ENCODE results near the gene PDE1C.

PDE1C gene

DNA sequence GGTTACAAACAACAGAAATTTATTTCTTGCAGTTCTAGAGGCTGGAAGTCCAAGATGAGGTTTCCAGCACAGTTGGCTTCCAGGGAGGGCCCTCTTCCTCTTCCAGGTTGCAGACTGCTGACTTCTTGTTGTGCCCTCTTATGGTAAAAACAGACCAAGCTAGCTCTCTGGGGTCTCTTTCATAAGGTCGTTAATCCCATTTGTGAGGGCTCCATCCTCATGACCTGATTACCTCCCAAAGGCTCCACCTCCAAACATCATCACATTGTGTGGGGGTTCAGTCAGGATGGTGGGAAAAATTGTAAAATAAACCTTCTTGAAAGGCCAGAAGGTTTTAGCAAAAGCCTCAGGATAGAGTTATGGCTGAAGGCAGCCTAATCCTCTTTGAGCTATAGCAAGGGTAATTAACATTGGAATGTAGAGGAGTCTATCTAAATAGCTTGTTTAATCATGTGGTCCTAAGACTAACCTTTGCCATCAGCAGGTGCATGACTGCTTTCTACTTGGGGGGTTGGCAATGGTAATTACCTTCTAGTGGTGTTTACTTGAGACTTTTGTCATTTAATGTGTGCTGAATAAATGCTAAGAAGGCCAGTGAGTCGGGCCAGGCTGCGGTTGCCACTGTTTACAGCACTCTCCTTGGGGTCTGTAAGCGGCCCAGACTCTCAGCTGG, 302.4 kb downstream of the PDE1C start:
- Histone ChIP-seq H3K9ac (no peak overlapping the region), H3K4me1 (no peaks in the 10 kb centered on the region), H3K4me3 (ENCODE audit: low read depth, low read length) (no peak overlapping the region), H3K27me3 (ENCODE audit: control insufficient read depth, insufficient read depth, low read length) (no peaks in the 10 kb centered on the region), H3K27ac (no peak overlapping the region), H3K36me3 (ENCODE audit: control insufficient read depth, insufficient read depth, low read length) (no peaks in the 10 kb centered on the region), H3K9me3 (ENCODE audit: control insufficient read depth, low read length) (no peaks in the 10 kb centered on the region), H3K4me2 (ENCODE audit: low read length) (no peak overlapping the region), H2AFZ (no peak overlapping the region), H3K79me2 (no peaks in the 10 kb centered on the region)
- TF ChIP-seq, protein P1, sequence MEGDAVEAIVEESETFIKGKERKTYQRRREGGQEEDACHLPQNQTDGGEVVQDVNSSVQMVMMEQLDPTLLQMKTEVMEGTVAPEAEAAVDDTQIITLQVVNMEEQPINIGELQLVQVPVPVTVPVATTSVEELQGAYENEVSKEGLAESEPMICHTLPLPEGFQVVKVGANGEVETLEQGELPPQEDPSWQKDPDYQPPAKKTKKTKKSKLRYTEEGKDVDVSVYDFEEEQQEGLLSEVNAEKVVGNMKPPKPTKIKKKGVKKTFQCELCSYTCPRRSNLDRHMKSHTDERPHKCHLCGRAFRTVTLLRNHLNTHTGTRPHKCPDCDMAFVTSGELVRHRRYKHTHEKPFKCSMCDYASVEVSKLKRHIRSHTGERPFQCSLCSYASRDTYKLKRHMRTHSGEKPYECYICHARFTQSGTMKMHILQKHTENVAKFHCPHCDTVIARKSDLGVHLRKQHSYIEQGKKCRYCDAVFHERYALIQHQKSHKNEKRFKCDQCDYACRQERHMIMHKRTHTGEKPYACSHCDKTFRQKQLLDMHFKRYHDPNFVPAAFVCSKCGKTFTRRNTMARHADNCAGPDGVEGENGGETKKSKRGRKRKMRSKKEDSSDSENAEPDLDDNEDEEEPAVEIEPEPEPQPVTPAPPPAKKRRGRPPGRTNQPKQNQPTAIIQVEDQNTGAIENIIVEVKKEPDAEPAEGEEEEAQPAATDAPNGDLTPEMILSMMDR (IDR thresholded peaks at IDR 0.05): no peak

DNA sequence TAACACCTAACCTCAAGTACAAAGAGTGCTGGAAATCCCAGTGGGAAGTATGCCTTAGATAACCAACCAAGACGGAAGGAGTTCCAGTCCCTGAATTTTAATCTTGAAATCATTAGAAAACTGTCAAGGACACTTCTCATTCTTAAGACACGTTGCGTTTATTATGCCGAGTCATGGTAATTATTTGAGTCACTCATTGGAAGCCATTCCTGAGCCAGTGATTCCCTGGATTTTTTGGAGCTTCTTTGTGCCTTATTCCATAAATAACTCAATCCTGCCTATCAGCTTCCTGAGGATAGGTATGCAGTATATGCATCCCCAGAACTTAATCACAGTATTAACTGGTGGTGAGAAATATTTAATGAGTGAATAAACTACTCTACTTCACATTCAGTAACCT, 305.7 kb downstream of the PDE1C start:
- no peak overlapping the region for H3K4me3 ChIP-seq (ENCODE audit: low read depth, low read length)
- no peaks in the 10 kb centered on the region for H3K27me3 ChIP-seq (ENCODE audit: control insufficient read depth, insufficient read depth, low read length)
- H2AFZ ChIP-seq: no peak overlapping the region
- no peak overlapping the region for H3K4me2 ChIP-seq (ENCODE audit: low read length)
- no peaks in the 10 kb centered on the region for H3K36me3 ChIP-seq (ENCODE audit: control insufficient read depth, insufficient read depth, low read length)
- no peaks in the 10 kb centered on the region for H3K9me3 ChIP-seq (ENCODE audit: control insufficient read depth, low read length)
- H3K27ac ChIP-seq: no peak overlapping the region
- TF ChIP-seq, protein P1 (IDR thresholded peaks at IDR 0.05): no peak
- no peak overlapping the region for H3K9ac ChIP-seq
- no peaks in the 10 kb centered on the region for H3K79me2 ChIP-seq
- H3K4me1 ChIP-seq: no peaks in the 10 kb centered on the region

DNA sequence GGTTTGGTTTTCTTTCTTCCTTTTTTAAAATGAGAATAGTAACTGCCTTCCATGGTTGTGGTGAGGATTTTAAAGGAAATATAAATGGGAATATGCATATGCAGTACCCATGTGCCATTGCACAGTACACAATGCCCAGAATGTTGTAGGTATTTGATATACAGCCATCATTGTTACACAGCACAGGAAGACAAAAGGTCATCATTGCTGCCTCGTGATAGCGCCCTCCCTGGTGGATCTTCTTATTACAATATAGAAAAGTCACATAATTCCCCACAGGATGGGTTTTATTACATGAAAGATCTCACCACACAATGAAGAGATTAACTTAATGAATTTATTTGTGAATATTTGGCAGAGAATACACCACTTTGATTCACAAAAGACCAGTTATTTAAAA, 306.7 kb downstream of the PDE1C start:
- Histone ChIP-seq H2AFZ (no peak overlapping the region), H3K4me3 (ENCODE audit: low read depth, low read length) (no peak overlapping the region), H3K9ac (no peak overlapping the region), H3K27ac (no peak overlapping the region), H3K36me3 (ENCODE audit: control insufficient read depth, insufficient read depth, low read length) (no peaks in the 10 kb centered on the region), H3K9me3 (ENCODE audit: control insufficient read depth, low read length) (no peaks in the 10 kb centered on the region), H3K79me2 (no peaks in the 10 kb centered on the region), H3K27me3 (ENCODE audit: control insufficient read depth, insufficient read depth, low read length) (no peaks in the 10 kb centered on the region), H3K4me2 (ENCODE audit: low read length) (no peak overlapping the region), H3K4me1 (no peaks in the 10 kb centered on the region)
- TF ChIP-seq, protein P1 (IDR thresholded peaks at IDR 0.05): no peak

DNA sequence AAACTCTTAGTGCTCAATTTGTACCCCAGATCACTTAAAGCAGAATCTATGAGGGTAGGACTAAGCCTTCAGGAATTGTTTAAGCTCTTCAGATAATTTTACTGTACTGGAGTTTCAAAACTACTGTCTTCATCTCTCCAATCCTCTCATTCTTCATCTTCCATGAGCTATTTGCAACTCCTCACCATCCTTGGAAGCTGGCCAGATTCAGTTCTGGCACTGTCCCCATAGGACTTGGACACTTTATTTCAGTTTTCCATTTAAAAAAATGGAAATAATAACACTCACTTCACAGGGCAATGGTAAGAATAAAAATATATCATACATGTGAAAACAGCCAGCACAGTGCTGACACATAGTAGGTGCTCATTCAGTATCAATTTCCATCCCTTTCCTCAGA, 308.6 kb downstream of the PDE1C start:
- Histone ChIP-seq H3K27me3 (ENCODE audit: control insufficient read depth, insufficient read depth, low read length) (no peaks in the 10 kb centered on the region), H2AFZ (no peak overlapping the region), H3K9ac (no peak overlapping the region), H3K36me3 (ENCODE audit: control insufficient read depth, insufficient read depth, low read length) (no peaks in the 10 kb centered on the region), H3K4me3 (ENCODE audit: low read depth, low read length) (no peak overlapping the region), H3K9me3 (ENCODE audit: control insufficient read depth, low read length) (no peaks in the 10 kb centered on the region), H3K79me2 (no peaks in the 10 kb centered on the region), H3K27ac (no peak overlapping the region), H3K4me1 (no peaks in the 10 kb centered on the region), H3K4me2 (ENCODE audit: low read length) (no peak overlapping the region)
- TF ChIP-seq, protein P1 (IDR thresholded peaks at IDR 0.05): no peak

DNA sequence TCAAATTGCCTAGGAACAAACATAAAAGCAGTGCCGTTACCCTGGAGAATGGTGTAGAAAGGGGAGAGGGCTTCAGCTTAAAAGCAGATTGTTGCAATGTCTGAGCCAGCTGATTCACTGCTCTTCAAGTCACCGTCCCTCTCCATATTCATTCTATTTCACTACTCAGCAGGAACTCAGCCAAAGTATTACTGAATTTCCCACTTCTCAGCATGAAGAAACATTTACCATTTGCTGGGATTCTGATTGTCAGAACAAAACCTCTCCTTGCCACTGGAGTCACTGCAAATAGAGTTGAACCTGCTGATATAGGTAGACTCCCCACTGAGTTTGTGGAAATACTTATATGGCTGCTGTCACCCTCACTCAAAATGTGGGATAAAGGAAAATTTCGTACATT, 311.5 kb downstream of the PDE1C start:
- Histone ChIP-seq H3K4me2 (ENCODE audit: low read length) (no peak overlapping the region), H3K4me3 (ENCODE audit: low read depth, low read length) (no peak overlapping the region), H3K27ac (no peak overlapping the region), H3K27me3 (ENCODE audit: control insufficient read depth, insufficient read depth, low read length) (no peaks in the 10 kb centered on the region), H3K36me3 (ENCODE audit: control insufficient read depth, insufficient read depth, low read length) (no peaks in the 10 kb centered on the region), H3K9me3 (ENCODE audit: control insufficient read depth, low read length) (no peaks in the 10 kb centered on the region), H2AFZ (no peak overlapping the region), H3K9ac (no peak overlapping the region), H3K4me1 (no peaks in the 10 kb centered on the region), H3K79me2 (no peaks in the 10 kb centered on the region)
- TF ChIP-seq, protein P1 (IDR thresholded peaks at IDR 0.05): no peak
